H9 (cell line): ENCODE data around the gene ADAMTS17. TPM values are rescaled to one million over a fixed set of nuclear protein-coding genes. Genes with fewer than 3 reads are reported as not detected.

ENCODE experiments used
- DNase-seq: peaks from one replicate; pipeline ENCODE4 v3.0.0-alpha.2; 2017
- H2AFZ ChIP-seq: one replicate; pipeline ENCODE4 v1.6.1; 2013; ENCODE audit warnings: mild to moderate bottlenecking, low read length, control low read depth, moderate library complexity
- H2AK5ac ChIP-seq: 2 replicates; pipeline ENCODE4 v1.6.1; 2013; ENCODE audit warnings: low read length, control low read depth, mixed read lengths; ENCODE audit not compliant: insufficient read length
- H2BK120ac ChIP-seq: one replicate; pipeline ENCODE4 v1.6.1; 2013; ENCODE audit warnings: low read depth, mild to moderate bottlenecking, low read length, control low read depth, inconsistent platforms; ENCODE audit not compliant: poor library complexity, severe bottlenecking
- H2BK12ac ChIP-seq: 2 replicates; pipeline ENCODE4 v1.6.1; 2013; ENCODE audit warnings: low read length, control low read depth, mixed read lengths, low read depth; ENCODE audit not compliant: insufficient read length
- H2BK15ac ChIP-seq: 2 replicates; pipeline ENCODE4 v1.6.1; 2013; ENCODE audit warnings: low read depth, low read length, control low read depth
- H2BK20ac ChIP-seq: one replicate; pipeline ENCODE4 v1.6.1; 2013; ENCODE audit warnings: low read depth, mild to moderate bottlenecking, low read length, control low read depth, inconsistent platforms; ENCODE audit not compliant: poor library complexity, severe bottlenecking
- H2BK5ac ChIP-seq: 2 replicates; pipeline ENCODE4 v1.6.1; 2013; ENCODE audit warnings: low read length, control low read depth, mixed read lengths; ENCODE audit not compliant: insufficient read length
- H3K14ac ChIP-seq: 2 replicates; pipeline ENCODE4 v1.6.1; 2013; ENCODE audit warnings: low read length, control low read depth; ENCODE audit not compliant: insufficient read depth
- H3K18ac ChIP-seq: 2 replicates; pipeline ENCODE4 v1.6.1; 2013; ENCODE audit warnings: low read depth, mild to moderate bottlenecking, mixed read lengths, low read length, control low read depth; ENCODE audit not compliant: insufficient read length
- H3K23ac ChIP-seq: 2 replicates; pipeline ENCODE4 v1.6.1; 2013; ENCODE audit warnings: low read length, control low read depth, mixed read lengths, low read depth; ENCODE audit not compliant: insufficient read length
- H3K23me2 ChIP-seq: 2 replicates; pipeline ENCODE4 v1.6.1; 2013; ENCODE audit warnings: low read depth, mild to moderate bottlenecking, mixed read lengths, low read length, control low read depth; ENCODE audit not compliant: insufficient read length, poor library complexity, severe bottlenecking
- H3K27ac ChIP-seq: 2 replicates; pipeline ENCODE4 v1.5.1; 2013; ENCODE audit warnings: low read length, control low read depth, mixed read lengths, low read depth; ENCODE audit not compliant: insufficient read length
- H3K27me3 ChIP-seq: 2 replicates; pipeline ENCODE4 v1.6.1; 2013; ENCODE audit warnings: low read length, control low read depth, inconsistent platforms; ENCODE audit not compliant: insufficient read depth
- H3K4ac ChIP-seq: 2 replicates; pipeline ENCODE4 v1.6.1; 2013; ENCODE audit warnings: low read depth, mild to moderate bottlenecking, control low read depth, inconsistent platforms, low read length, moderate library complexity
- H3K4me1 ChIP-seq: 2 replicates; pipeline ENCODE4 v1.6.1; 2013; ENCODE audit warnings: low read length, control low read depth, inconsistent platforms; ENCODE audit not compliant: insufficient read depth
- H3K4me2 ChIP-seq: 2 replicates; pipeline ENCODE4 v1.6.1; 2013; ENCODE audit warnings: low read length, control low read depth, mixed read lengths; ENCODE audit not compliant: insufficient read length, insufficient read depth
- H3K56ac ChIP-seq: 2 replicates; pipeline ENCODE4 v1.6.1; 2013; ENCODE audit warnings: low read depth, mild to moderate bottlenecking, mixed read lengths, low read length, control low read depth; ENCODE audit not compliant: insufficient read length
- H3K79me1 ChIP-seq: 2 replicates; pipeline ENCODE4 v1.6.1; 2013; ENCODE audit warnings: low read depth, mild to moderate bottlenecking, moderate library complexity, low read length, control low read depth, inconsistent platforms; ENCODE audit not compliant: insufficient read depth, poor library complexity, severe bottlenecking
- H3K79me2 ChIP-seq: 2 replicates; pipeline ENCODE4 v1.6.1; 2013; ENCODE audit warnings: low read length, control low read depth, inconsistent platforms; ENCODE audit not compliant: insufficient read depth
- H3K9ac ChIP-seq: 2 replicates; pipeline ENCODE4 v1.6.1; 2013; ENCODE audit warnings: low read length, control low read depth, mixed read lengths; ENCODE audit not compliant: insufficient read length; ENCODE audit errors: extremely low read depth
- H3K9me3 ChIP-seq: one replicate; pipeline ENCODE4 v1.6.1; 2013; ENCODE audit warnings: low read depth, low read length, inconsistent platforms; ENCODE audit not compliant: control insufficient read depth
- H3T11ph ChIP-seq: one replicate; pipeline ENCODE4 v1.6.1; 2013; ENCODE audit warnings: mild to moderate bottlenecking, low read length, control low read depth, inconsistent platforms
- H4K20me1 ChIP-seq: one replicate; pipeline ENCODE4 v1.6.1; 2013; ENCODE audit not compliant: control insufficient read depth, insufficient read length, insufficient read depth
- H4K5ac ChIP-seq: 2 replicates; pipeline ENCODE4 v1.6.1; 2013; ENCODE audit warnings: low read depth, mild to moderate bottlenecking, mixed read lengths, low read length, control low read depth; ENCODE audit not compliant: insufficient read length
- H4K8ac ChIP-seq: replicated peaks from 2 replicates; pipeline ENCODE4 v1.6.1; 2013; ENCODE audit warnings: low read length, control low read depth, mixed read lengths, low read depth; ENCODE audit not compliant: insufficient read length
- H4K91ac ChIP-seq: 2 replicates; pipeline ENCODE4 v1.6.1; 2013; ENCODE audit warnings: low read depth, mild to moderate bottlenecking, moderate library complexity, mixed read lengths, low read length, control low read depth; ENCODE audit not compliant: insufficient read length
- H3K27ac Mint-ChIP-seq, 3 experiments: 2 replicates in 2 of 3; 3 replicates in 1 of 3; pipeline ENCODE4 v1.8.0; 2020 to 2021; ENCODE audit warnings: mixed read lengths in 3 of 3, mild to moderate bottlenecking in 1 of 3, moderate library complexity in 1 of 3
- H3K27me3 Mint-ChIP-seq: 2 replicates; pipeline ENCODE4 v1.8.0; 2021; ENCODE audit warnings: low read depth, mild to moderate bottlenecking, moderate library complexity, mixed read lengths
- H3K36me3 Mint-ChIP-seq, 3 experiments: 2 replicates in 2 of 3; 3 replicates in 1 of 3; pipeline ENCODE4 v1.8.0; 2020 to 2021; ENCODE audit warnings: low read depth in 3 of 3, mixed read lengths in 3 of 3; ENCODE audit not compliant: insufficient read depth in 1 of 3
- H3K4me1 Mint-ChIP-seq, 2 experiments: 2 replicates each; pipeline ENCODE4 v1.8.0; 2020; ENCODE audit warnings: mixed read lengths in 2 of 2
- H3K4me3 Mint-ChIP-seq, 2 experiments: 2 replicates in 1 of 2; 3 replicates in 1 of 2; pipeline ENCODE4 v1.8.0; 2020 to 2021; ENCODE audit warnings: mild to moderate bottlenecking in 2 of 2, mixed read lengths in 2 of 2, moderate library complexity in 1 of 2
- H3K9me3 Mint-ChIP-seq, 2 experiments: 2 replicates in 1 of 2; 3 replicates in 1 of 2; pipeline ENCODE4 v1.8.0; 2020; ENCODE audit warnings: mild to moderate bottlenecking in 2 of 2, mixed read lengths in 2 of 2, moderate library complexity in 1 of 2
- WGBS: extraction: QIAGEN DNeasy Blood & Tissue Kit; methylation state at CpG from one replicate; pipeline ENCODE4 v1.1.7; 2013; ENCODE audit warnings: missing lambda C conversion rate, low lambda C conversion rate, mixed read lengths; ENCODE audit not compliant: insufficient read length; ENCODE audit errors: extremely low coverage; 5-methylcytosine and 5-hydroxymethylcytosine counted together
- total RNA-seq: library from RNA; stranded (reverse); gene quantifications from 2 replicates; pipeline ENCODE4 v1.2.1, GENCODE V29; 2021
- TF ChIP-seq, protein P1 (sequence below): fragments of 200-600 bp; sonication (generic); conservative IDR thresholded peaks from 3 replicates; pipeline ENCODE4 v1.8.0; 2021; ENCODE audit warnings: antibody characterized with exemption, mild to moderate bottlenecking

Gene ADAMTS17
- total RNA-seq, 1 experiment from 2014 or later = 2.9 TPM

DNA sequence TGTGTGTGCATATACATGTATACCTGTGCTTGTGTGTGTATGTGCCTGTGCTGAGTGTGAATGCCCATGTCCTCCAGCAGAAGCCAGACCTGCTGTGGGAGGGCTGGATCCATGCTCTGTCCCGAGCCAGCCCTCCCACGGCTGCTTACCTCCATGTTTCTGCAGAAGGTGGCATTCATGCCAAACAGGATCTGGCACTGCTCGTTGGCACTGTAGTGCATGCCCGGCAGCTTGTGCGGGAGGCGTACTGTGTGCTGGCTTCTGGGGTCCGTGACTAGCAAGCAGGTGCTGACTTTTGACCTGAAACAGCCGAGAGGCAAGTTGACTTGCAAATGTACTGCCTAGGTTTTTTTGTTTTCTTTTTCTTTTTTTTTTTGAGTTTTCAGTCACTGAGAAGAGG is 189.3 kb downstream of the ADAMTS17 start:
- peaks cover 4% of the 10 kb centered on the region for H3K9me3 ChIP-seq
- Mint-ChIP-seq H3K9me3 (peaks cover 14 to 17% of the 10 kb centered on the region in 2 experiments), H3K4me1 (peaks cover 5 to 11% of the 10 kb centered on the region in 2 experiments; a peak in 2 of 4 replicates), H3K36me3 (peaks cover 5 to 17% (median 7%) of the 10 kb centered on the region in 3 experiments; a peak in 5 of 7 replicates), H3K27ac (peak overlapping the region in 1 of 3 experiments; percentile 62; a peak in 1 of 7 replicates), H3K4me3 (no peak overlapping the region), H3K27me3 (peaks cover 4% of the 10 kb centered on the region; the same call in 1 of the 2 replicates)
- no peak overlapping the region for H2BK15ac ChIP-seq
- no peaks in the 10 kb centered on the region for H3K23me2 ChIP-seq
- no peak overlapping the region for H2AK5ac ChIP-seq
- no peak overlapping the region for H4K91ac ChIP-seq
- H4K20me1 ChIP-seq = no peaks in the 10 kb centered on the region
- no peak overlapping the region for H3K4ac ChIP-seq
- no peak overlapping the region for H2BK5ac ChIP-seq
- H3K14ac ChIP-seq = no peak overlapping the region
- H2BK20ac ChIP-seq = no peak overlapping the region
- H3K56ac ChIP-seq = no peak overlapping the region
- H3K27me3 ChIP-seq = no peaks in the 10 kb centered on the region
- H3K27ac ChIP-seq = no peak overlapping the region
- H3K18ac ChIP-seq = no peak overlapping the region
- no peak overlapping the region for H4K8ac ChIP-seq
- no peaks in the 10 kb centered on the region for H3K79me2 ChIP-seq
- TF ChIP-seq, protein P1, sequence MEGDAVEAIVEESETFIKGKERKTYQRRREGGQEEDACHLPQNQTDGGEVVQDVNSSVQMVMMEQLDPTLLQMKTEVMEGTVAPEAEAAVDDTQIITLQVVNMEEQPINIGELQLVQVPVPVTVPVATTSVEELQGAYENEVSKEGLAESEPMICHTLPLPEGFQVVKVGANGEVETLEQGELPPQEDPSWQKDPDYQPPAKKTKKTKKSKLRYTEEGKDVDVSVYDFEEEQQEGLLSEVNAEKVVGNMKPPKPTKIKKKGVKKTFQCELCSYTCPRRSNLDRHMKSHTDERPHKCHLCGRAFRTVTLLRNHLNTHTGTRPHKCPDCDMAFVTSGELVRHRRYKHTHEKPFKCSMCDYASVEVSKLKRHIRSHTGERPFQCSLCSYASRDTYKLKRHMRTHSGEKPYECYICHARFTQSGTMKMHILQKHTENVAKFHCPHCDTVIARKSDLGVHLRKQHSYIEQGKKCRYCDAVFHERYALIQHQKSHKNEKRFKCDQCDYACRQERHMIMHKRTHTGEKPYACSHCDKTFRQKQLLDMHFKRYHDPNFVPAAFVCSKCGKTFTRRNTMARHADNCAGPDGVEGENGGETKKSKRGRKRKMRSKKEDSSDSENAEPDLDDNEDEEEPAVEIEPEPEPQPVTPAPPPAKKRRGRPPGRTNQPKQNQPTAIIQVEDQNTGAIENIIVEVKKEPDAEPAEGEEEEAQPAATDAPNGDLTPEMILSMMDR = no peak
- no peak overlapping the region for H4K5ac ChIP-seq
- H3K4me1 ChIP-seq = no peaks in the 10 kb centered on the region
- WGBS = no CpG with 5 or more reads among the region's 8 CpGs
- no peak overlapping the region for H3K9ac ChIP-seq
- no peak for DNase-seq
- no peak overlapping the region for H2BK120ac ChIP-seq
- H3T11ph ChIP-seq = no peak overlapping the region
- H3K4me2 ChIP-seq = no peak overlapping the region
- no peak overlapping the region for H2BK12ac ChIP-seq
- no peaks in the 10 kb centered on the region for H3K79me1 ChIP-seq
- no peak overlapping the region for H3K23ac ChIP-seq
- no peak overlapping the region for H2AFZ ChIP-seq
